Left renal cortex interstitium (tissue), 4 donors: Measurements from ENCODE around the gene TMEM247. TPM values are rescaled to one million over a fixed set of nuclear protein-coding genes. Genes with fewer than 3 reads are reported as not detected.

ENCODE experiments used
- DNase-seq, 4 donors: peaks; one replicate each; pipeline ENCODE4 v3.0.0-alpha.2; 2013; ENCODE audit warnings: low read depth in 4 of 4, low spot score in 2 of 4, missing footprints in 1 of 4
- polyA plus RNA-seq, 4 donors: library from polyadenylated mRNA; unstranded; fragments of 120-200 nt; gene quantifications; one replicate each; pipeline ENCODE4 v1.2.1, GENCODE V29; 2013; ENCODE audit not compliant: insufficient read length in 4 of 4

The TMEM247 gene
- not detected for polyA plus RNA-seq

DNA sequence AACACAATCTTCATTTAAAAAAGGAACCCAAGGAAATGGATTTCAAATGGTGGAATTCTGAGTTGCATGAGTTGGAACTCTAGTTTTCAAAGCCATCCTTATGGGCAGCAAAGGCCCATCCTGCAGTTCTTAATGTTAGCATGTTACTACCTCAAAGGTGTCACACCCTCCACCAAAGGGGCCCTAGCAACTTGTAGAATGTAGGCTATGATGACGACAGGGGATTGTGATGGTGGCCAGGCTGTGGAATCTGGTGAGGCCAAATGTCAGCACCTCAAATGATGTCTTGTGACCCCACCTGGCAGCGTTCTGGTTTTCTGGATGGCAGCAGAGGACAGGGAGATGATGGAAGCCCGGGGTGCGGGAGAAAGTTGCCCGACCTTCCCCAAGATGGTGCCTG is at the start of gene TMEM247:
TMEM247 (plus strand) TSS at position 301 of the 400 bp plus-strand sequence.
- DNase-seq: no peak

DNA sequence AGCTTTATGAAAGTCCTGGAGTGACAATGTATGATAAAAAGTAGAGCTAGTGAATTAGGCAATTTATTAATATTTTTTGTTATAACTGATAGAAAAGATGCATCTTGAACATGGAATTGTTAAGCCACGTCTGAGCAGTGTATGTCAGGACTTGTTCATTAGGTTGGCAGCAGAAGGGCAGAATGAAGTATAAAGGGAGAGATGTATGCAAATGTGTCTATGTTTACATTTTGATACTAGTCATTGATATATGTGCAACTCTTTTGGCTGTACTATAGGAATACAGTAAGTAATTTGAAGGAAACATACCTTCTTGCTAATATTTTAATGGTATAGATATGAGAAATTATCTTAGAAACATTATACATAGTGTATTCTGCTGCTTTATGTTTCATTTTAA is 49.0 kb upstream of the TMEM247 start:
- DNase-seq: no peak

DNA sequence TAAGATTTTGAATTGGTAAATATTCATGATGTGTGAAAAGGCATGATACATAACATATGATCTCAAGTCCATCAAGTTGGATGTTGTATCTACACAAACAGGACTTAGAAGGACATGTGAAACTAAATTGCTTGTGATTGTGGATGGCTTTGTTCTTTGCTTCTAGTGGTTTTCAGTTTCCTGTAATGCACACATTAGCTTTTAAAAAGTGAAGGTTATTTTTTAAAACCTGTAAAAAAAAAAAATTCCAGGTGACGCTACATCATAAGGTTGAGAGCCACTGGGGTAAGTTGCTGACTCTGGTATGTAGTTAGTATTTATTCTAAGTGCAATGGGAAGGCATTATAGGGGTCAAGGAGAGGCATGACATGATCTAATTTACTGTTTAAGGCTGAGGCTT is 48.4 kb upstream of the TMEM247 start:
- DNase-seq: no peak

DNA sequence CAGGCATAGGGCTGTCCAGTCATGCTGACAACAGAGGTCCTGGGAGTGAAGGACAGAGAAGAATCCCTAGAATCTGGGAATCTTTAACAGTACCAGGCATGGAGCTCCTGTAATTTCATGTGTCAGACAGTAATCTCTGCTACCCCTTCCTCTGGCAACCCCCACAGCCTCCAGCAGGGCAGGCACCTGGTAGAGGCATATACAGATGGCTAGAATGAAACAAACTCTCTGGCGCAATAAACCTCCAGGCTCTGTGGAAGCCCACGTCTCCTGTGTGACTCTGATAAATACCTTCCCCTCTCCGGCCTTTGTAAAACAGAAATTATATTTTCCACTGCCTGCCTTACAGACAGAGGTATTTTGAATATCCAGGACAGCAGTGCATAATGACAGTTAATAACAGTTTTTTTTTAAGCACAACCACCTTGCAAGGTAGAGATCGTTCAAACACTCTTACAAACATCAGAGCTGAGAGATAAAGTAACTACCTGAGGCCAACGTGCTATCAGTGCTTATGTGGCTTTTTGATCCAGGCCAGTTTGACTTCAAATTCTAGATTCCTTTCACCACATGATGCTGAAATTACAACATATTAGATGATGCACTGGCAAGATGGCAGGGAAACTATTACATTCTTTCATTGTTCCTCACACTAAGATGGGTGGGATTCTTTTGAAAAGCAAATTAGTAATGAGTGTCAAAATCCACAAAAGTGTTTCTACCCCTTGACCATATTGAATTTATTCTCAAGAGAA is 47.7 kb upstream of the TMEM247 start:
- DNase-seq: no peak

- DNase-seq: no peak
Measured at GRCh38 chr2:46434851-46435273, 44.5 kb upstream of the TMEM247 start.

DNA sequence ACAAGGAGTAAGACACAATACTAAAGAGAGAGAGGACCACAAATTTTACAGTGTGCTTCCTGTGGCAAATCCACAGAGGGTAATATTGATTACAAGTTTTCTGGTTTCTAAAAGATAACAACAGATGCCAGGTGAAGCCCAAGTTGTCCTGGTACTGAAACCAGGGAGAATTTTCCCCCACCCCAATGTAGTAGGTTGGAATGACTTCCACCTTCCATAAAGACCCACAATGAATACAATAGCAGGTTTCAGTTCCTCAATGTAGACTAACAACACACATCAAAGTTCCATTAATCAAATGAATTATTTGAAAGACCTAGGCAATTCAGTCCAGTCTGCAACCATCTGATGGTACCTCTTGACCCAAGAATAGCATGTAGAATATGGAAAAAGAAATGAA is 44.0 kb upstream of the TMEM247 start:
- no peak for DNase-seq

GRCh38 chr2:46435796-46436360 is 43.5 kb upstream of the TMEM247 start:
- no peak for DNase-seq

DNA sequence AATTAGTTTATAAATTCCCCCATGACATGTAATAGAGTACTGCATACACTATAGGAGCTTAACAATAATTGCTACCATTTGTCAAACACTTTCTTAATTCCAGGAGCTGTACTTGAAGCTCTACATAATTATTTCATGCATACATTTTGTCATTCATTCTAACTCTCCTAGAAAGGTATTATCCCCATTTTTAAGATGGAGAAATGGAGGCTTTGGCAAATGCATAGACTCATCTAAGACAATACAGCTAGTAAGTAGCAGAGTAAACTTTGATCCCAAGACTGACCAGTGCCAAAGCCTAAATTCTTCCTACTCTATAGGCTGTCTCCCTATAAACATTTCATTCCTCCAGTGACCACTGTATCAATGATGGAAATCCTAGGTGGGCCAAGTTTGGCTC is 42.6 kb upstream of the TMEM247 start:
- no peak for DNase-seq

DNA sequence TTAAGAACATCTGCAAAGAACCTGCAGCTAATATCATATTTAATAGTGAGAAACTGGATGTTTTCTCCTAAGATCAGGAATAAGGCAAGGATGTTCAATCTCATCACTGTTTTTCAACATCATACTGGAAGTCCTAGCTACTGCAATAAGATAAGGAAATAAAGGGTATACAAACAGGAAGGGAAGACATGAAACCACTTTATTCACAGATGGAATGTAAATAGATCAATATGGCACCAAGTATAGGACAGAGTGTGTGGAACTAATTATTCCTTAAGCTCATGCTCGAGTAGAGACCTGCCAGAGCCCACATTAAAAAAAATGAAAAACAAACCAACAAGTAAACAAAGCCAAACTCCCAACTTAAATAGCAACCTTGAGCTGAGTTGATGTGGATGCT is 41.3 kb upstream of the TMEM247 start:
- DNase-seq: no peak

DNA sequence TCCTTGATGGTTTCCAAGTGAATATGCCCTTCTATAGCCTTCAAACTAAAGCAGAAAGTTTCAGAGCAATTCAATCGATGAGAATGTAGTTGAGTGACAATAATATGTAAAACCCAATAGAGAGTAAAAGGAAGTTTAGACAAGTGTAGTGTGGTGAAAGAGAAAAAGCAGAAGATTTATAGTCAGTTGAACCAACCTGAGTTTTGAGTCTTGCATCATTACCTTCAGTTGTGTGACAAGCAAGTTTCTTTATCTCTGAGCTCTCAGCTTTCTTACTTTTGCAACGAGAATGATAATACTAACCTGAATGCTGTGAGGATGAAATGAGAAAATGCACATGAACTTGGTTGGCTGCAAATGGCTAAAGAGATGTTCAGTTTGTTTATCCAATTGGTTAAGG is 40.6 kb upstream of the TMEM247 start:
- DNase-seq: no peak

DNA sequence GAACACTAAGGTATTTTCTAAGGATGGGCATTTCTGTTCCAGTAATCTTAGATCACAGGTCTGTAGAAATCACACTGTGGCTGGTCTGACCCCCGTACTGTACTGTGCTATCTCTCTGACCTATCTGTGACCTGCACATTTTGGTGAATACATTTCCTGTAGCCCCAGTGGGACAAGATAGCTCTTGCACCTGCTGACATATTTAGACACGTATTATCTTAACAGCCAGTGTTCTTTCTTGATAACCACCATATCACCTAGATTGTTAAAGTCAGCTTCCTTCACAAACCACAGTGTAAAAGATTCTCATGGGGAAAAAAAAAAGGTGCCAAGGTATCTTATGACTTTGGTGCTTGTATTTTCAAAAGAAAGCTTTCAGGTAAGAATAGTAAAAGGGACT is 39.8 kb upstream of the TMEM247 start:
- no peak for DNase-seq

- no peak for DNase-seq
Measured at GRCh38 chr2:46441838-46442712, 37.3 kb upstream of the TMEM247 start.

DNA sequence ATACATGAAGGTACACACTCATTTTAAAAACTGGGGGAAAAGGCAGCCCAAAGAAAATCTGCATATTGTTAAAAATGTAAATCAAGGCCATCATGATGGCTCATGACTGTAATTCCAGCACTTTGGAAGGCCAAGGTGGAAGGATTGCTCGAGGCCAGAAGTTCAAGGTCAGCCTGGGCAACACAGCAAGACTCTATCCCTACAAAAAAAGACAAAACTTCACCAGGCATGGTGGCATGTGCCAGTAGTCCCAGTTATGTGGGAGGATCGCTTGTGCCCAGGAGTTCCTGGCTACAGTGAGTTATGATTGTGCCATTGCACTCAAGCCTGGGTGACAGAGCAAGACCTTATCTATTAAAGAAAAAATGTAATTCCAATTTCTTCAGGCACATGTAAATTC is 34.6 kb upstream of the TMEM247 start:
- no peak for DNase-seq

- no peak for DNase-seq
Measured at GRCh38 chr2:46445556-46445955, 33.8 kb upstream of the TMEM247 start.

DNA sequence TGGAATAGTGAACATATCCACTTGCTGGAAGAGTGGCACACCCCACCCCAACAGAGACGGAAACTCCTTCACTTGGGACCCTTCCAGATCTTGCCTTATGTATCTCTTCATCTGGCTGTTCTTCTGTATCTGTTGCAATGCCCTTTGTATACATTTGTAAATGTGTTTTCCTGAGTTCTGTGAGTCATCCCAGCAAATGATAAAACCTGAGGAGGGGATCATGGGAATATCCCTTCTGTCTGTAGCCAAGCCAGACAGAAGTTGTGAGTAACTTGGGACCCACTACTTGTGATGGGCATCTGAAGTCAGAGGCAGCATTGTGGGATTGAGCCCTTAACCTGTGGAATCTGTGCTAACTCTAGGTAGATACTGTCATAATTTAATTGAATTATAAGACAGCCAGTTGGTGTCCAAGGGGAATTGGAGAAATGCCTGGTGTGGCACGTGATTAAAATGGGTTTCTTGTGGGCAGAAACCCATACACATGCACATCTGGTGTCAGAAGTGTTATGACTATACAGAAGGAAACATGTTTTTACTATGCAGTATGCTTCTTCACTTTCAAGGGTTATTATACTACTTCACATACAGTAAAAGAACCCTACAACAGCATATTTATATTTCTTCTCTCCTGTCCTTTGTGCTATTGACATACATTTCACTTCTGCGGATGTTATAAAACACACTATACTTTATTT is 32.3 kb upstream of the TMEM247 start:
- DNase-seq: no peak

DNA sequence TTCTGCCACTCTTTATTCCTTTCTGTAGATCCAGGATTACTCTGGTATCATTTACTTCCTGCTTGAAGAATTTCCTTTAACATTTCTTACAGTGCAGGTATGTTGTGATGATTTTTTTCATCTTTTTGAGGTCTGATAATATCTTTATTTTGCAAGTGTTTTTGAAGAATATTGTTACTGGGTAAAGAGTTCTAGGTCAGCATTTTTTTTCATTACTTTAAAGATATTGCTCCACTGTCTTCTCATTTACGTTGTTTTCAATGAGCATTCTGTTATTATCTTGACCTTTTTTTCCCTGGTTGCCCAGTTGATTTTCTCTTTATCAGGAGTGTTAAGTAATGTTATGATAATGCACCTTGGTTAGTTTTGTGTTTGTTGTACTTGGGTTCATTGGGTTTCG is 31.7 kb upstream of the TMEM247 start:
- DNase-seq: no peak

- DNase-seq: no peak
Measured at GRCh38 chr2:46448111-46448510, 31.3 kb upstream of the TMEM247 start.

DNA sequence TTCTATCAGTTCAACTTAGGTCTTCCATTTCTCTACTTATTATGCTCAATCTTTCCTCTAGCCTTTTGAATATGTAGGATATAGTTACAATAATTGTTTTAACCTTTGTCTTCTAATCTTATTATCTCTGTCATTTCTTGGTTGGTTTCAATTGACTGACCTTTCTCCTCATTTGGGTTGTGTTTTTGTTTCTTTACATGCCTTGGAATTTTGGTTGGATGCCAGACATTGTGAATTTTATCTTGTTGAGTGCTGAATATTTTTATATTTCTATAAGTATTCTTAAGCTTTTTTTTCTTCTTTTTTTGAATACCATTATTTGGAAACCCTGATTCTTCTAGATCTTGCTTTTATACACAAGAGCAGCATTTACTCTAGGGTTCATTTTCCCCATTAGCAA is 30.7 kb upstream of the TMEM247 start:
- no peak for DNase-seq

DNA sequence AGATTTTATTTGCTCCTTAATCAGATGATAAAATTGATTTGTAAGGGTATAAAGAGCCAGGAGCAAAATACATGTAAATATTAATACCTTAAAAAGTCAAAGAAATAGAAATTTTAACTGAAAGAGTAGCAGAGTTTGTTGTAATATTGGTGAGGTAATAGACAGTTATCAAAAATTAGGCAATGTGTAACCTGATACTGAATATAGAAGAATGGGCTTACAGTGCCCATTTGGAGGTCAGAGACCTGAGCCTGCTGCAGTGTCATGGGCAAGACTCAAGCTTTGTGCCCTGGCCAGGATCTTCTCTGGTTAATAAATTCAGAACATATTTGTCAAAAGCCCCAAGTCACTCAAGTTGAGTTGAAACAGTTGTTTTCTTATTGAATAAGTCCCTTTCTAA is 29.7 kb upstream of the TMEM247 start:
- DNase-seq: no peak

DNA sequence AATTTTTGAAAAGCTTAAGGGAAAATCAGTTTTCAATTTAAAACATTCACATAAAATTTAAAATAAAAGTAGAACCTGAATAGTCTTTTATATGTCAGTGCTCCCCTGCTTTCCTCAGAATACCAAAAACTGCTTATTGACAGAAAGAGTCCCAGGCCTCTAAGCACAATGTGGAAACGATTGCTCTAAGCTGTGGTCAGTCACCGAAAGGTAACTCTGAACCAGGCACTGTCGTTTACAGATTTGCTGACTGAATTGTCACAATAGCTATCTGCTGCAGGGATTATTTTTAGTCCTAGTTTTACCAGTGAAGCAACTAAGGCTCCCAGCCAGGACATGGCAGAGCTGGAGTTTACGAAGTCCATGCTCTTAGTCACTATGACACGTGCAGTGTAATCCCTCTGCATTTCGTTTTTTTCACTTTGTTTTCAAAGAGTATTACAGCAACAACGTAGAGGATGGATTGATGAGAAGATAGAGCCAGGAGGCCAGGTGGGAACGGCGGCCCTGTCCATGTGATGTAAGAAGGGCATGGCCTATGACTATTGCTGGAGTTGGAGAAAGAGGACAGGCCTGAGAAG is 28.1 kb upstream of the TMEM247 start:
- no peak for DNase-seq

DNA sequence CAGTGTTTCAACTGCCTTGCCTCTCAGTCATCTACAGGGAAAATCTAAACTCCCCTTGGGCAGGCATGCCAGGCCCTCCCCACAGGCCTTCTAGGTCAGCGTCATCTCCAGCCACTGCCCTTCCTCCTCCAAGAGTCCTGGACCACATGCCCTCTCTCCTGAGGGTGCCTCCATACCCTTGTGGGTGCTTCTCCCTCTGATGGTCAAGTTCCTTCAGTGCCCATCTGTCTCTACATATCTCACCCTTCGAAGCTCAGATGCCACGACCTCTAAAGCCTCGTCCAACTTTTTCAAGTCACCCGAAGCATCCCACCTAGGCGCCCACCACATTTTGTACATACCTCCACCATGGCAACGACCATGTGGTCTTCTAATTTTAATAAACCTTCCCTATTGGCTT is 22.6 kb upstream of the TMEM247 start:
- DNase-seq: no peak
